Measurements from ENCODE around the gene RNMT. TPM values are rescaled to one million over a fixed set of nuclear protein-coding genes. Genes with fewer than 3 reads are reported as not detected.

The RNMT gene
- total RNA-seq, 1 donor from 2014 or later, result 40.8 TPM

DNA sequence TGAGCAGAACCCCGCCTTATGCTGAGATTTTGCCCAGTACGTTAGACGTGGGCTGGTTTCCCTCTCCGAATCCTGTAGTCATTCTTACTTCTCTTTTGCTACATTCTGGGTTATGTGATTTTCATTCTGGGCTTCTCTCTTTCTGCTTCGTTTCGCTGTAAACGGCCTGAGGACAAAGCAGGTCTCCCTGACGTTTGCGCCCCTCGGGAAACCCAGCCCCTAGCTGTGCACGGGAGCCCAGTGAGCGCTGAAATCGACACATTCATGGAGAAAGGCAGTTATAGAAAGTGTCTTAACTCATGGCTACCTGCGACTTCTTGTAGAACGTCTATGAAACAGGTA is 74.8 kb downstream of the RNMT start:
- no peaks in the 10 kb centered on the region for H3K4me1 Mint-ChIP-seq (ENCODE audit: unreplicated experiment)
- TF ChIP-seq, protein P1, sequence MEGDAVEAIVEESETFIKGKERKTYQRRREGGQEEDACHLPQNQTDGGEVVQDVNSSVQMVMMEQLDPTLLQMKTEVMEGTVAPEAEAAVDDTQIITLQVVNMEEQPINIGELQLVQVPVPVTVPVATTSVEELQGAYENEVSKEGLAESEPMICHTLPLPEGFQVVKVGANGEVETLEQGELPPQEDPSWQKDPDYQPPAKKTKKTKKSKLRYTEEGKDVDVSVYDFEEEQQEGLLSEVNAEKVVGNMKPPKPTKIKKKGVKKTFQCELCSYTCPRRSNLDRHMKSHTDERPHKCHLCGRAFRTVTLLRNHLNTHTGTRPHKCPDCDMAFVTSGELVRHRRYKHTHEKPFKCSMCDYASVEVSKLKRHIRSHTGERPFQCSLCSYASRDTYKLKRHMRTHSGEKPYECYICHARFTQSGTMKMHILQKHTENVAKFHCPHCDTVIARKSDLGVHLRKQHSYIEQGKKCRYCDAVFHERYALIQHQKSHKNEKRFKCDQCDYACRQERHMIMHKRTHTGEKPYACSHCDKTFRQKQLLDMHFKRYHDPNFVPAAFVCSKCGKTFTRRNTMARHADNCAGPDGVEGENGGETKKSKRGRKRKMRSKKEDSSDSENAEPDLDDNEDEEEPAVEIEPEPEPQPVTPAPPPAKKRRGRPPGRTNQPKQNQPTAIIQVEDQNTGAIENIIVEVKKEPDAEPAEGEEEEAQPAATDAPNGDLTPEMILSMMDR (conservative IDR thresholded peaks at IDR 0.05), result no peak
- no peak for DNase-seq (ENCODE audit: extremely low spot score, unreplicated experiment)
- H3K9me3 Mint-ChIP-seq, result peaks cover 4% of the 10 kb centered on the region
- H3K4me3 Mint-ChIP-seq, result peak overlapping the region; percentile 80
- peaks cover 46% of the 10 kb centered on the region for H3K27me3 Mint-ChIP-seq
- H3K36me3 Mint-ChIP-seq, result no peaks in the 10 kb centered on the region
- no peak overlapping the region for H3K27ac Mint-ChIP-seq

- no peak for DNase-seq (ENCODE audit: extremely low spot score, unreplicated experiment)
- no peaks in the 10 kb centered on the region for H3K4me1 Mint-ChIP-seq (ENCODE audit: unreplicated experiment)
- H3K27ac Mint-ChIP-seq, result no peak overlapping the region
- H3K4me3 Mint-ChIP-seq, result peak overlapping the region; percentile 3
- H3K36me3 Mint-ChIP-seq, result no peaks in the 10 kb centered on the region
- H3K27me3 Mint-ChIP-seq, result peaks cover 33% of the 10 kb centered on the region
- H3K9me3 Mint-ChIP-seq, result peaks cover 4% of the 10 kb centered on the region
- TF ChIP-seq, protein P1 (conservative IDR thresholded peaks at IDR 0.05), result no peak
These were observed 77.8 kb downstream of the RNMT start for GRCh38 chr18:13804305-13804704.

GRCh38 chr18:13808294-13809042 is 82.0 kb downstream of the RNMT start:
- no peaks in the 10 kb centered on the region for H3K36me3 Mint-ChIP-seq
- DNase-seq (ENCODE audit: extremely low spot score, unreplicated experiment), result no peak
- peaks cover 4% of the 10 kb centered on the region for H3K9me3 Mint-ChIP-seq
- no peaks in the 10 kb centered on the region for H3K4me1 Mint-ChIP-seq (ENCODE audit: unreplicated experiment)
- peaks cover 8% of the 10 kb centered on the region for H3K27me3 Mint-ChIP-seq
- TF ChIP-seq, protein P1 (conservative IDR thresholded peaks at IDR 0.05), result no peak
- H3K4me3 Mint-ChIP-seq, result no peak overlapping the region
- no peak overlapping the region for H3K27ac Mint-ChIP-seq

- no peaks in the 10 kb centered on the region for H3K4me1 Mint-ChIP-seq (ENCODE audit: unreplicated experiment)
- no peak overlapping the region for H3K27ac Mint-ChIP-seq
These were observed 82.6 kb downstream of the RNMT start for GRCh38 chr18:13809043-13809430.

GRCh38 chr18:13809531-13810255 is 83.2 kb downstream of the RNMT start:
- Mint-ChIP-seq H3K9me3 (peaks cover under 1% of the 10 kb centered on the region), H3K36me3 (no peaks in the 10 kb centered on the region), H3K4me3 (peak overlapping the region; percentile 22), H3K27me3 (peaks cover 3% of the 10 kb centered on the region), H3K4me1 (ENCODE audit: unreplicated experiment) (no peaks in the 10 kb centered on the region), H3K27ac (no peak overlapping the region)
- TF ChIP-seq, protein P1 (conservative IDR thresholded peaks at IDR 0.05), result no peak
- no peak for DNase-seq (ENCODE audit: extremely low spot score, unreplicated experiment)

More at GRCh38 chr18:13809043-13809430, 82.6 kb downstream of the RNMT start:
- Mint-ChIP-seq H3K36me3 (no peaks in the 10 kb centered on the region), H3K4me3 (no peak overlapping the region), H3K27me3 (peaks cover 7% of the 10 kb centered on the region), H3K9me3 (peaks cover 4% of the 10 kb centered on the region)
- TF ChIP-seq, protein P1 (conservative IDR thresholded peaks at IDR 0.05), result no peak
- no peak for DNase-seq (ENCODE audit: extremely low spot score, unreplicated experiment)
